GM13976 (cell line): ENCODE data around the gene AUNIP.

ENCODE experiments used
- DNase-seq: peaks from one replicate; pipeline ENCODE4 v3.0.0; 2012; ENCODE audit warnings: low spot score
- CTCF ChIP-seq: IDR thresholded peaks from 2 replicates; pipeline ENCODE4 v1.5.1; 2012; ENCODE audit warnings: borderline replicate concordance, mild to moderate bottlenecking; ENCODE audit not compliant: insufficient read depth; ENCODE audit errors: extremely low read depth, missing control alignments, control extremely low read depth
- in situ Hi-C: fragments of 300-500 bp; cut with MboI; formaldehyde crosslinking; loops from one replicate; pipeline ENCODE4 v1.12.0; 2022; ENCODE audit warnings: low sequenced_read_pairs, mixed read lengths, inconsistent platforms; ENCODE audit not compliant: unreplicated experiment

AUNIP gene

GRCh38 chr1:25816112-25816718 lies 43.0 kb downstream of the AUNIP start:
- no peak for DNase-seq
- in situ Hi-C loops = loop anchor here (25.0 kb wide), 1 partner anchor 404 kb away; the partner anchor contains the start of gene RHCE
- TF ChIP-seq CTCF = no peak

- in situ Hi-C loops = loop anchor here (25.0 kb wide), 1 partner anchor 403 kb away; the partner anchor contains the start of gene RHCE
- TF ChIP-seq CTCF = no peak
- DNase-seq = no peak
Measured at GRCh38 chr1:25815208-25816111, 43.8 kb downstream of the AUNIP start.

- no peak for DNase-seq
- no peak for TF ChIP-seq CTCF
- in situ Hi-C loops = loop anchor here (25.0 kb wide), 1 partner anchor 402 kb away; the partner anchor contains the start of gene RHCE
Measured at GRCh38 chr1:25814549-25815087, 44.6 kb downstream of the AUNIP start.

GRCh38 chr1:25813734-25814471 lies 45.4 kb downstream of the AUNIP start:
- DNase-seq = no peak
- TF ChIP-seq CTCF = peak; percentile 13
- in situ Hi-C loops = loop anchor here (25.0 kb wide), 1 partner anchor 402 kb away; the partner anchor contains the start of gene RHCE

- TF ChIP-seq CTCF = no peak
- in situ Hi-C loops = loop anchor here (25.0 kb wide), 1 partner anchor 401 kb away; the partner anchor contains the start of gene RHCE
- no peak for DNase-seq
Measured at GRCh38 chr1:25813071-25813733, 46.1 kb downstream of the AUNIP start.
